ENCODE data around the gene ZNF512B.

The ZNF512B gene

GRCh38 chr20:63933646-63934045, 36.1 kb downstream of the ZNF512B start:
- H3K36me3 ChIP-seq (replicated peaks; ENCODE audit: insufficient read depth, low read length), result no peaks in the 10 kb centered on the region
- no peak overlapping the region for H3K4me3 ChIP-seq (ENCODE audit: low read length)
- no peak for DNase-seq
- TF ChIP-seq EZH2 (optimal IDR thresholded peaks at IDR 0.05; ENCODE audit: low read depth, low read length), result no peak
- no peak for TF ChIP-seq CTCF (IDR thresholded peaks at IDR 0.05; ENCODE audit: low read length)
- TF ChIP-seq EZH2phosphoT487 (IDR thresholded peaks at IDR 0.05; ENCODE audit: low read length), result no peak
- no peaks in the 10 kb centered on the region for H3K27me3 ChIP-seq (replicated peaks; ENCODE audit: insufficient read depth, low read length)
- H3K4me2 ChIP-seq (ENCODE audit: low read depth, low read length), result no peak overlapping the region
- no peaks in the 10 kb centered on the region for H4K20me1 ChIP-seq (ENCODE audit: insufficient read depth, low read length)
- no peaks in the 10 kb centered on the region for H3K9me3 ChIP-seq (replicated peaks; ENCODE audit: insufficient read depth, low read length)
- H3K4me1 ChIP-seq (ENCODE audit: low read length), result no peaks in the 10 kb centered on the region
- H3K79me2 ChIP-seq (ENCODE audit: low read length), result 0 out of 2 replicates have a peak, but pooled peaks cover under 1% of the 10 kb centered on the region
- no peaks in the 10 kb centered on the region for H3K9me2 ChIP-seq (replicated peaks; ENCODE audit: insufficient read depth, low read length)
- no peak overlapping the region for H3K9ac ChIP-seq (ENCODE audit: low read length)
- no peak overlapping the region for H3K27ac ChIP-seq (ENCODE audit: low read length)
- no peak overlapping the region for H2AFZ ChIP-seq (ENCODE audit: low read length)
- H3F3A ChIP-seq (ENCODE audit: insufficient read depth, low read length), result no peaks in the 10 kb centered on the region

- no peak for DNase-seq
- TF ChIP-seq CTCF (IDR thresholded peaks at IDR 0.05; ENCODE audit: low read length) (no peak), EZH2phosphoT487 (IDR thresholded peaks at IDR 0.05; ENCODE audit: low read length) (no peak), EZH2 (optimal IDR thresholded peaks at IDR 0.05; ENCODE audit: low read depth, low read length) (no peak)
- H3K4me1 ChIP-seq (ENCODE audit: low read length), result no peaks in the 10 kb centered on the region
- no peak overlapping the region for H3K9ac ChIP-seq (ENCODE audit: low read length)
- H3K36me3 ChIP-seq (replicated peaks; ENCODE audit: insufficient read depth, low read length), result peaks cover 5% of the 10 kb centered on the region; the same call in 1 of the 2 replicates
- H3K27me3 ChIP-seq (replicated peaks; ENCODE audit: insufficient read depth, low read length), result no peaks in the 10 kb centered on the region
- H3K79me2 ChIP-seq (ENCODE audit: low read length), result no peaks in the 10 kb centered on the region
- no peaks in the 10 kb centered on the region for H3K9me2 ChIP-seq (replicated peaks; ENCODE audit: insufficient read depth, low read length)
- H3K4me2 ChIP-seq (ENCODE audit: low read depth, low read length), result no peak overlapping the region
- no peak overlapping the region for H3K27ac ChIP-seq (ENCODE audit: low read length)
- H3K9me3 ChIP-seq (replicated peaks; ENCODE audit: insufficient read depth, low read length), result no peaks in the 10 kb centered on the region
- H2AFZ ChIP-seq (ENCODE audit: low read length), result no peak overlapping the region
- no peaks in the 10 kb centered on the region for H4K20me1 ChIP-seq (ENCODE audit: insufficient read depth, low read length)
- H3K4me3 ChIP-seq (ENCODE audit: low read length), result no peak overlapping the region
- H3F3A ChIP-seq (ENCODE audit: insufficient read depth, low read length), result no peaks in the 10 kb centered on the region
These were observed 37.0 kb downstream of the ZNF512B start for GRCh38 chr20:63932606-63933160.

- H3K9ac ChIP-seq (ENCODE audit: low read length), result no peak overlapping the region
- no peaks in the 10 kb centered on the region for H3K79me2 ChIP-seq (ENCODE audit: low read length)
- no peak for DNase-seq
- no peak overlapping the region for H2AFZ ChIP-seq (ENCODE audit: low read length)
- H3K9me2 ChIP-seq (replicated peaks; ENCODE audit: insufficient read depth, low read length), result no peaks in the 10 kb centered on the region
- H3K9me3 ChIP-seq (replicated peaks; ENCODE audit: insufficient read depth, low read length), result no peaks in the 10 kb centered on the region
- TF ChIP-seq CTCF (IDR thresholded peaks at IDR 0.05; ENCODE audit: low read length) (no peak), EZH2phosphoT487 (IDR thresholded peaks at IDR 0.05; ENCODE audit: low read length) (no peak), EZH2 (optimal IDR thresholded peaks at IDR 0.05; ENCODE audit: low read depth, low read length) (no peak)
- no peak overlapping the region for H3K27ac ChIP-seq (ENCODE audit: low read length)
- no peak overlapping the region for H3K4me2 ChIP-seq (ENCODE audit: low read depth, low read length)
- no peaks in the 10 kb centered on the region for H3K27me3 ChIP-seq (replicated peaks; ENCODE audit: insufficient read depth, low read length)
- H3K36me3 ChIP-seq (replicated peaks; ENCODE audit: insufficient read depth, low read length), result peaks cover 5% of the 10 kb centered on the region; the same call in 1 of the 2 replicates
- H3F3A ChIP-seq (ENCODE audit: insufficient read depth, low read length), result no peaks in the 10 kb centered on the region
- no peak overlapping the region for H3K4me3 ChIP-seq (ENCODE audit: low read length)
- H3K4me1 ChIP-seq (ENCODE audit: low read length), result no peaks in the 10 kb centered on the region
- H4K20me1 ChIP-seq (ENCODE audit: insufficient read depth, low read length), result no peaks in the 10 kb centered on the region
These were observed 38.0 kb downstream of the ZNF512B start for GRCh38 chr20:63931735-63932134.

All from MM.1S (cell line).